Measurements from ENCODE around the gene MGAT3.

The MGAT3 gene

DNA sequence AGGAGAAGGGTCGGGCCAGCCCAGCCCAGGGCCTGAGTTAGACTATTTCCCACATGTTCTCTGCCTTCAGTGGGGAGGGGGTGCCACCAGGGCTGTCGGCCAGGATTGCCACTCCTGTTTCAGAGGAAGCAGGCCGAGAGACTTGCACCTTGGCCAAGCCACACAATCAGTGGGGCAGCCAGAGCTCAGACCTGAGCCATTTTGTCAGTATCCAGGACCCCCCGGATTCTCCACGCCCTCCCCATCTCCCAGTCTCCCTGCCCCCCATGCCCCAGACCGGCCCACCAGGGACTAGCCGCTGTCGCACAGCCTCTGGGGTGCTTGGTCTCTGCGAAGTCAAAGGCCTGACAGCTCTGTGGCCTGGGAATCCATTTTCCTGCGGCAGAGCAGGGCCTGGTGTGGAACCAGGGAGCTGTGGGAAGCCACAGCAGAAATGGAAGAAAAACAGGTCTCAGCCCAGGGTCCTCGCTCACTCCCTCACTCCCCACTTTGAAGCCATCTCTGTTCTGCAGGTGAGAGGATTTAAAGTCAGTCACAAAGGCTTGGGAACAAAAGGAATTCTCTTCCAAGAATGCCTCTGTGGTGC is 25.5 kb upstream of the MGAT3 start:
- ChIA-PET POLR2A (no interaction called here), CTCF (no interaction called here)
- TF ChIP-seq, protein P1, sequence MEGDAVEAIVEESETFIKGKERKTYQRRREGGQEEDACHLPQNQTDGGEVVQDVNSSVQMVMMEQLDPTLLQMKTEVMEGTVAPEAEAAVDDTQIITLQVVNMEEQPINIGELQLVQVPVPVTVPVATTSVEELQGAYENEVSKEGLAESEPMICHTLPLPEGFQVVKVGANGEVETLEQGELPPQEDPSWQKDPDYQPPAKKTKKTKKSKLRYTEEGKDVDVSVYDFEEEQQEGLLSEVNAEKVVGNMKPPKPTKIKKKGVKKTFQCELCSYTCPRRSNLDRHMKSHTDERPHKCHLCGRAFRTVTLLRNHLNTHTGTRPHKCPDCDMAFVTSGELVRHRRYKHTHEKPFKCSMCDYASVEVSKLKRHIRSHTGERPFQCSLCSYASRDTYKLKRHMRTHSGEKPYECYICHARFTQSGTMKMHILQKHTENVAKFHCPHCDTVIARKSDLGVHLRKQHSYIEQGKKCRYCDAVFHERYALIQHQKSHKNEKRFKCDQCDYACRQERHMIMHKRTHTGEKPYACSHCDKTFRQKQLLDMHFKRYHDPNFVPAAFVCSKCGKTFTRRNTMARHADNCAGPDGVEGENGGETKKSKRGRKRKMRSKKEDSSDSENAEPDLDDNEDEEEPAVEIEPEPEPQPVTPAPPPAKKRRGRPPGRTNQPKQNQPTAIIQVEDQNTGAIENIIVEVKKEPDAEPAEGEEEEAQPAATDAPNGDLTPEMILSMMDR (IDR thresholded peaks at IDR 0.05; ENCODE audit: control extremely low read depth, extremely low read depth, low read depth, missing control alignments), result no peak
- no peak for DNase-seq (ENCODE audit: extremely low spot score)

DNA sequence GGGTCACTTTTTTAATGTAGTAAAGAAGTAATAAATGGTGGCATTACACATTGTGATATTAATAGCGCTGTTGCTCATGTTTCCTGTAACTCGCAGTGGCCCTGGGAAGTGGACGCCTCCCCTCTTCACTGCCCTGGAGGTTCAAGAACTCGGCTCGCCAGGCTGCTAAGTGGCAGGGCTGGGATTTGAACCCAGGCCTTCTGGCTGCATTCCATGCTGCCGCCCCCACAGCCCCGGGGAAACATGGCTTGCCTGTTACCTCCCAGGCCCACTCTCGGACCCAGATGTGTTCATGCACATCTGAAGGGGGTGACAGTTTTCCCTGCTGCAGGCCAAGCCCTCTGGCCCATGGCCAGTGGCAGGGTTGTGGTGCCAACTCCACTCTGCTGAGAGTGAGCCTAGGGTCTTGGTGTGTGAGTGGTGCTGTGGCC is 25.0 kb upstream of the MGAT3 start:
- TF ChIP-seq, protein P1 (IDR thresholded peaks at IDR 0.05; ENCODE audit: control extremely low read depth, extremely low read depth, low read depth, missing control alignments), result no peak
- CTCF ChIA-PET, result no interaction called here

DNA sequence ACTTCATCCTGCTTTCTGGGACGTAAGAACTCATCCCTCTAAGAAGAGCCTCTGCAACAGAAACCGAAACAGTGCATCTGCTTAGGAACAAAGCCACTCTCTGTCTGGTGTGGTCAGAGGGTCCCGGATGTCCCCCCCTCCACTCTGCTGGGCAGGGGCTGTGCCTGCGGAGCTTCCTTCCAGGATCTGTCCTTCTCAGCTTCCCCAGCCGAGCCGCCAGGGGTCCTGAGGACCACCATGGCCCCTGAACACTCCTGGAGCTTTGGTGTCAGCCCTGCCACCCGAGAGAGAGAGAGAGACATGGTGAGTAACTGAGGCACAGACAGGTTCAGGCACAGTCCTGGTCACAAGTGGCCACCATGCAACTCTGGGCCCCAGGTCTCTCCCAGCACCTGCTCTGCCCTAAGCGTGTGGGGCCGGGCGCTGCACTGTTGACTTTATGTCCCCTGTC is 24.4 kb upstream of the MGAT3 start:
- no peak for DNase-seq (ENCODE audit: extremely low spot score)
- ChIA-PET CTCF (no interaction called here), POLR2A (no interaction called here)
- TF ChIP-seq, protein P1 (IDR thresholded peaks at IDR 0.05; ENCODE audit: control extremely low read depth, extremely low read depth, low read depth, missing control alignments), result no peak

More for the DNA sequence above, 25.0 kb upstream of the MGAT3 start:
- POLR2A ChIA-PET, result no interaction called here
- DNase-seq (ENCODE audit: extremely low spot score), result no peak

DNA sequence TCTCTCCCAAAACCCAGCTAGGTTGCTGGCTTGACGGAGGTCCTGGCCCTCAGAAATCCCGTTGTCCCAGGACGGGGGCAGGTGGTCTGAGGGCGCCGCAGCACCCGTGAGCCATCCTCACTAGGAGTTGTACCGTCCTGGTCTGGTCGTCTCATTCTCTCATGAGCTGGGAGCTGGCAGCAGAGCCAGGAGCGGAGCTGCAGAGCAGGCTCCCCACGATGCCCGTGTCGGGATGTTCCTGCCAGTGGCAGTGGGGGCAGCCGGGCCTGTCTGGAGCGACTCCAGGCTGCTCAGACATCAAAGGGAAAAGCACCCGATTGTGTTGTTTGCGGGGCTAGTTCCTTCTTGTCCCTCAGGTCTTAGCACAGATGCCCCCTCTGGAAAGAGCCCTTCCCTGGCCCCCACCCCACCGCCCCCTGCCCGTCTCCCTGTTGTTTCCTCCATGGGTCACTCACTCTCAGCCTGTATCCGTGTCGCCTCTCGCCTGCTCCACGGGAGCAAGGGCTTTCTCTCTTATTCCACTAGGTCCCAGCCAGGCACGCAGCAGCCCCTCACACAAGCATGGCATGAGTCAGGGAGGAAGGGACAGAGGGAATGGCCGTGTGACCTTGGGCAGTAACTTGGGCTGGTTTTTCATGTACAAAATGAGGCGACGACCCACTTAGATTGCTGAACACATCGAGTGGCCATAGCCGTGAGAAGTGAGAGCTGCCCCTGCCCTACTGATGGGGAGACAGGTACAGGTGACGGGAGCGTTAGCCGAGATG is 23.2 kb upstream of the MGAT3 start:
- ChIA-PET POLR2A (interaction anchor here (0.7 to 1.6 kb wide), 2 partner anchors 68 to 86 kb away, joined by 3 read pairs; partner anchors contain the start of gene MIEF1), CTCF (interaction anchor here (0.9 to 1.9 kb wide), 3 partner anchors 11 to 95 kb away, joined by 3 to 6 read pairs (median 4); no protein-coding TSS in a partner anchor)
- TF ChIP-seq, protein P1 (IDR thresholded peaks at IDR 0.05; ENCODE audit: control extremely low read depth, extremely low read depth, low read depth, missing control alignments), result no peak
- no peak for DNase-seq (ENCODE audit: extremely low spot score)

DNA sequence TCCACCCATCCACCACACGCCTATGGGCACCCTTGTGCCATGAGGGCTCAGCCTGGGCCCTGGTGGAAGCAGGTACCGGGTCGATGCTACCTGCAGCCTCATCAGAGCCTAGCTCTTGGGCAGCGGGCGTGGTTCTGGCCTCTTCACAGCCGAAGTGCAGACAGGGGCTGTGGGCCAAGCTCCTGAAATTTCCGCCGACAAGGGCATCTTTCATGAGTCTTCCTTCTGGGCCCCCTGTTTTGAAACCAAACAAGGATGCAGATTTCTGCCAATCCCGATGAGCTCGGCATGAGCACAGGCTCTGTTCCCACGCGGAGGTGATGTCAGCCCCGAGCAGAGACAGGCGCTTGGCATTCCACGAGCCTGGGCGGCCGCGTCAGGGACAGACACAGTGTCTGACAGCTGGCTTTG is 22.6 kb upstream of the MGAT3 start:
- POLR2A ChIA-PET, result interaction anchor here (1.2 to 1.6 kb wide), 2 partner anchors 12 to 86 kb away, joined by 3 to 4 read pairs; no protein-coding TSS in a partner anchor
- DNase-seq (ENCODE audit: extremely low spot score), result no peak
- TF ChIP-seq, protein P1 (IDR thresholded peaks at IDR 0.05; ENCODE audit: control extremely low read depth, extremely low read depth, low read depth, missing control alignments), result no peak
- CTCF ChIA-PET, result interaction anchor here (0.9 to 1.9 kb wide), 4 partner anchors 11 to 95 kb away, joined by 3 to 6 read pairs (median 4); no protein-coding TSS in a partner anchor

DNA sequence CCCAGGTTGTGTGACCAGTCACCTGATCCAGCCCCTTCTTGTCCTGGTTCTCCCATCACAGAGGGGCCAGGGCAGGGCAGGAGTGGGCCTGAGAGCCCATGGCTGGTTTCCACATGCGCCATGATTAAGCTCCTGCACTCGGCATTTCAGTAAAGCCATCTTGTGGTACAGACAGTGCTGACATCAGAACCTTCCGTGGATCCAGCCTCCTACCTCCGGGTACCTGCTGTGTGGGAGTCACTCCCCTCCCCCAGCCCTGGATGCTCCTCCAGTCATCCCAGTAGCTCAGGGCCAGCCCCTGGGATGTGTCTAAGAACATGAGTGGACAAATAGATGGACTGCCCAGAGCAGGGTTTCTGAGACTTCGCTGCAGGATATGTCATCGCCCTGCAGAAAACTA is 22.1 kb upstream of the MGAT3 start:
- no peak for DNase-seq (ENCODE audit: extremely low spot score)
- TF ChIP-seq, protein P1 (IDR thresholded peaks at IDR 0.05; ENCODE audit: control extremely low read depth, extremely low read depth, low read depth, missing control alignments), result no peak
- CTCF ChIA-PET, result interaction anchor here (0.9 to 1.9 kb wide), 4 partner anchors 10 to 94 kb away, joined by 3 to 6 read pairs (median 4); no protein-coding TSS in a partner anchor
- POLR2A ChIA-PET, result interaction anchor here (1.2 kb wide), 1 partner anchor 12 kb away, joined by 4 read pairs; no protein-coding TSS in a partner anchor
